Measurements from ENCODE around the gene RGS6.
A peak's percentile ranks its signal among the peaks of the same experiment; 100 is the strongest.

The RGS6 gene

DNA sequence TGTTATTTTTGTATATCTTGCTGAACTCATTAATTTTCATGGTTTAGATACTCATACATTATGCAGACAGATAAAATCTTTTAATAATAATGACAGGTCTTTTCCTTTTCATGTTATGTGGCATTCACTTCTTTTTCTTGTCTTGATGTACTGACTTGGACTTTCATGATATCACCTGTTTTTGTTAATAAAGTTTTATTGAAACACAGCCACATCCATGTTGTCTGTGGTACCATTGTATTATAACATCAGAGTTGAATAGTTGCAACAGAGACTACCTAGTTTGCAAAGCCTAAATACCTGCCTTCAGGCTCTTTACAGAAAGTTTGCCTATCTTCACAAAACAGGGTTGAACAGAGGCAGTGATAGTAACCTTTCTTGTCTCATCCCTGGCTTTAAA is 85.1 kb downstream of the RGS6 start:
- no peak for DNase-seq

DNA sequence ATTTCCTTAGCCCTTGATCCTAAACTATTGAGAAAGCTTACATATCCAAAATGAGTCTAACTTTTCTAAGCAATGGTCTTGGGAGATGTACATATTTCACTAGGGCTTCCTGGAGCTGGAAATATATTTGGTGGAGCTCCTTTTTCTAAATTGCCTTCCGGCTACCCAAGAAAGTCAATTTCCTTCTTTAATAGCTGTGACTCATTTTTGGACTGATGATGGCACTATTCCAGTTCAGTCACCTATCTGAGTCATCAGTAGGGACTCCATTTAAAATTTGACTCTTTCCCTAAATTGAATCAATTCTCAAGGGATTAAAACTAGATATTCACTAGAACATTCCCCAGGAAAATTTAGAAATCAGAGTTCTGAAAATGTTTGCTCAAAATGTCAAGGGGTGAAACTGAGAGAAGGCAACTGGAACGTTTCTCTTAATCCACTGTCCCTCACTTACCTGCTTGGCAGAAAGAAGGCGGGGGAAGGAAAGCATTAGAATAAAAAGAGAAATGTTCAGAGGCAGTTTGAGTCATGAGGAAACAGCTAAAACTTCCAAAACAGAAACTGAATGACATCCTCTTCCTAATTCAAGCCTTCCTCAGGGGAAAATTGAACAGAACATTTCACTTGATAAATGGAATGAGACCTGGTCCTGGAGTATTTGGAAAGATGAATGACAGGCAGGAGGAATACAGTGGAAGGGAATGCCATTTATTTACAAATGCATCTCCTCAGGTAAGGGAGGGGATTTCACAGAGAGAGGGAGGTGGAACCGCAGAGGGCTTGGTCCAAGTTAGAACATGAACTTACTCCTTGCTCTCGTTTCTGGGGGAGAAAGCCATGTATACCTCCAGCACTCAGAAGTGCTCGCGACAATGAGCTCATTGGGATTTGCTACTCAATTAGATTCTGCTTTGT is 91.2 kb downstream of the RGS6 start:
- DNase-seq = no peak

DNA sequence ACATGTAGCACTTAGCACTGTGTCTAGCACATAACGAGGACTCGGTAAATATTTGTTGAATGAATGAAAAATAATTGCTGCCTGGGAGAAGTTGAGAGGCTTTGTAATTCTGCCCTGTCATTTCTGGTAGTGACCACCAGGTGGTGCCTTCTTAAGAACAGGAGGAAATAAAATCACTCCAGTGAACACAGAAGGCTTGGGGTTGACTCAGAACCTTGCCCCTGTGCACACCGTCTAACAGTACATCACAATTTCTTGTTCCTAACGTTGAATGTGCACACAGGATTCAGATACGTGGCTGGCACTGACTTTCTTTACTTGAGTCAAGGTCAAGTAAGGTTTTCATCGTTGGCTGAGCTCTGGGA is 91.8 kb downstream of the RGS6 start:
- peak; percentile 6 for DNase-seq

DNA sequence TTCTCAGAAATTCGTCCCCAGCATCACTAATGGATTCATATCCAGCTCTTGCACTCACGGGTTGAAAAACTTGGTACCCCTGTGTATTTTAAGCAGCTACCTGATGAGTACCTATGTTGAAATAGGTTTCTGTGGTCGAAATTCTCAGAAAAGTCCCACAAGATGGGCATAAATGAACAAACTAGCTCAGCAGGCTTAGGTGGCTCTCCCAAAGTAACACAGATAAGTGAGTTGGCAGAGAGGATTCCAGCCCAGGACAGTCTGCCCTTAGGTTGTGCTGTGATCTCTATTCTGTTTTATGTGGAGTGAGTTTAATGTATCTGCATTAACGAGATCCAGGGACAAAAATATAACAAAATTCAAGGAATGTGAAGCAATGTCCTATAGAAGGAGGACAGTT is 92.3 kb downstream of the RGS6 start:
- no peak for DNase-seq

DNA sequence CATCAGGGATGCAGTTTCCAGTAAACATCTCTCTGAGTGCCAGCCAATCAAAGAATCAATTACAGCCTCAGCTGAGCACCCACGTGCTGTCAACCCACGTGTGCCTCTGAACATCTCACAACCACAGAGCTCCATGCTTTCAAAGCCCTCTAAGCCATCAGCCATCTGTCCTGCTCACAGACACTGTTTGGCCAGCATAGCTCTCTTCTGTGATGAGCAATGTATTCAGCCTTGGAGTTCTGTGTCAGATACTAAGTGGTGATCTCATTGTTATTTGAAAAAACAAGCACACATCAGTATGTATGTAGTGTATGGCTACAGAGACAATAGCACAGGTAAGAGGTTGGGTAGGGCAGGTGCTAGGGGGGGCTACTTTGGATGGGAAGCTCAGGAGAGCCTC is 94.3 kb downstream of the RGS6 start:
- DNase-seq = no peak

DNA sequence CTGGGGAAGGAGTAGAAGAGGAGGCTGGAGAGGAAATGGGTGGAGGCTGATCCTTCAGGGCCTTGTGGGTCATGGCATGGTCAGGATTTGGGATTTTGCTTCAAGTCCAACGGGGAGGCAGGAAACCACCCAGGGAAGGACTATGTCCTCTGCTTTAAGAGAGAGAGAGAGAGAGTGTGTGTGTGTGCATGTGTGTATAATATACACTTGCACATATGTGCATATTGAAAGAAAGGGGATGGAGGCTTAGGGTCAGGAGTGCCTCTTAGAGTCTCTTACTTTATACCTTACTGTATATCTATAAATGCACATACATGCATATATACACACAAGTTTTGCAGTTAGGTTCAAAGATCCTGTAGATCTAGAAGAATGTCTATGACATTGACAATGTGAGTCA is 94.8 kb downstream of the RGS6 start:
- DNase-seq = no peak

DNA sequence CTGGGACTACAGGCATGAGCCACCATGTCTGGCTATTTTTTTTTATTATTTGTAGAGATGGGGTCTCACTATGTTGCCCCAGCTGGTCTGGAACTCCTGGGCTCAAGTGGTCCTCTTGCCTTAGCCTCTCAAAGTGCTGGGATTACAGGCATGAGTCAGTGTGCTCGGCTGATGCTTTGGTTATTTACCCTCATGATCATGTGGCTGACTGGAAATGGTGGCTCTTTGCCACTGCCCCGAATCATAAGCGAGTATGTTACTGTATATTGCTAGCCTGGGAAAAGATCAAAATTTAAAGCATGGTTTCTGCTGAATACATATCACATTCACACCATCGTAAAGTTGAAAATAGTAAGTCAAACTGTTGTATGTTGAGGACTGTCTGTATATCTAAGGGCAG is 101.1 kb downstream of the RGS6 start:
- no peak for DNase-seq

DNA sequence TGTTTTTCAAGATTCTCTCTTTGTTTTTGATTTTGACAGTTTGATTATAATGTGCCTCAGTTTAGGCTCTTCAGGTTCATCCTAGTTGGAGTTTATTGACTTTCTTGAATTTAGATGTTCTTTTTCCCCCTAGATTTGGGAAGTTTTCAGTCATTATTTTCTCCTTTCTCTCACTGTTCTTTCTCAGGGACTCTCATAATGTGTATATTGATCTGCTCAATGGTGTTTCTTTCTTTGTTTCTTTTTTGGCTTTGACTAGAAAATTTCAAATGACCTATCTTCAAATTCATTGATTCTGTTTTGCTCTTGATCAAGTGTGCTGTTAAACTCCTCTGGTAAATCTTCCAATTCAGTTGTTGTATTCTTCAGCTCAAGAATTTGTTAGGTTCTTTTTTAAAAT is 108.3 kb downstream of the RGS6 start:
- no peak for DNase-seq

DNA sequence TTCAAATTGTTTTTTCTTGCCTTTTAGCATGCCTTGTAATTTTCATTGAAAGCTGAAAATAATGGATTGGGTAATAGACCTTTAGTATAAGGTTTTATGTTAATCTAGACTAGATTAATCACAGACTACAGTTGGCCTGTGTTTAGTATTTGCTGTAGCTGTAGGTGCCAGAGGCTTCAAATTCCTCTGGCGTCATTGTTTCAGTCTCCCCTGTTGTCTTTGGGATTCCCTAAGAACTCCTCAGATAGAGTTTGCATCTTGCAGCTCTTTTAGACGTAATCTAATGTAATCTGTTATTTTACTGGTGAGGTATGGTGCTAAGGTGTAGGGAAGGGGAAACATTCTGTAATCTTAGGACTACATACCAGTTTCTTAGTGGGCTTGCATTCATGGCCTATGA is 113.0 kb downstream of the RGS6 start:
- DNase-seq = no peak

DNA sequence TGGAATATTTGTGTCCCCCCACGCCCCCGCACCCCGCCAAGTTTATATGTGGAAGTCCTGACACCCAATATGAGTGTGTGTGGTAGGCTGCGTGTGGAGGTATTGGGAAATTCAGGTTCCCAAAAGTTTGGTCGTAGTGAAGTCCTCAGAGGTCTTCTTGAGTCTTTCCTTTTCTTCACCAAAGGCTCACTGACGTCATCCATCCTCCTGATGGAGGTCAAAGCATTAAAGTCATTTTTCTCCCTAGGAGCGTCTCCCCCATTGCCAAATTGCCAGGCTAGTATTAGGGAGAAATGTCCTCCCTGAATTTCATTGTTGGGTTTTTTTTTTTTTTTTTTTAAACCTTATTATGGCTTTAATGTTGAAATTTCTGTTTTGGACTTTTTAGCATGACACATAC is 113.7 kb downstream of the RGS6 start:
- no peak for DNase-seq

DNA sequence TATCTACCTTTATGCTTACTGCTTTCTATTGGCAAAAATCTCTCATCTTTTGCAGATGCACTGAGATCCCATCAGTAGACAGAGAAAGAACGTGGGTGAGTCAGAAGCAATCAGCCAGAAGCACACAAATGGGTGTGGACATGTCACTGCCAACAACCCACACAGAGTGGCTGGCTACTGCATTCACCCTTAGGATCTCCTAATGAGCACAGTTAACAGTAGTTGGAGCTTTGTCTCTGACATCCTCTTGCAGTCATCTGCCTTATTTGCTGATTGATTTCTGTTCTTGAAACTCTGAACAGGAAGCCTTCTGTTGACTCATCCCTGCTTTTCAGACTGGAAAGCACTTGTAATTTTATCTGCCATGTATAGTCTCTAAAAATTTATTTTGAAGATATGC is 117.2 kb downstream of the RGS6 start:
- no peak for DNase-seq

DNA sequence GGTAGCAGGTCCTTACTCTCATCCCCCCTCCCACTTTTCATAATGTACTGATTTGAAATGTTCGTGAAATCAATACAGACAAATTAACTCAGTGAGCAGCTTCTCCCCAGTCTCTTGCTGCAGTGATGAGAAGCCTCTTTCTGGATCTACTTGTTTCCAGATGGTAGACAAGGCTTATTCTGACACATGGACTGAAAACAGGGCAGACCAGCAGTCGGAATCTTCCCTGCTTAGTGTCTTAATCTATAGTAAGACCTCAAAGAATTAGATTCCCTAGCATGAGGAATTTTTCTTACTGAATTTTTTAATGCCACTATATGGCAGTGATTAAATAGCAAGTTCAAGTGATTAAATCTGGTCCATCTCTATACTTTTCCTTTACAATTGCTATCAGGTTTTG is 120.1 kb downstream of the RGS6 start:
- no peak for DNase-seq

DNA sequence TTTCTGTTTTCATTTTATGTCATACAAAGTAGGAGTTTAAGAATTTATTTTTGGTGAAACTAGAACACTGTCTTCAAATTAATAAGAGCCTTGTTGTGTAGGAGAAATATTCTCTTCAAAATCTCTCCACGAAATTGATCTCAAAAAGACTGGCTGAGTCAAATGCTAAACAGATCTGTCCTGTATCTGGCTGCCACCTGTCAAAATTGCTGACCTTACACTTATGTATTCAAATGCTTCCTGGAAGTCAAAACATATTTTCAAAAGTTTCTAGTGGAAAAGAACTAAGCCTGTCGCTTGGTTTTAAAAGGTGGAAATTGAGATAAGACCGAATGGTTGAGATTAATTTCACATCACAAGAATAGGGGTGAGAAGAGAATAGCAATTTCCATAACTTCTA is 121.4 kb downstream of the RGS6 start:
- no peak for DNase-seq

DNA sequence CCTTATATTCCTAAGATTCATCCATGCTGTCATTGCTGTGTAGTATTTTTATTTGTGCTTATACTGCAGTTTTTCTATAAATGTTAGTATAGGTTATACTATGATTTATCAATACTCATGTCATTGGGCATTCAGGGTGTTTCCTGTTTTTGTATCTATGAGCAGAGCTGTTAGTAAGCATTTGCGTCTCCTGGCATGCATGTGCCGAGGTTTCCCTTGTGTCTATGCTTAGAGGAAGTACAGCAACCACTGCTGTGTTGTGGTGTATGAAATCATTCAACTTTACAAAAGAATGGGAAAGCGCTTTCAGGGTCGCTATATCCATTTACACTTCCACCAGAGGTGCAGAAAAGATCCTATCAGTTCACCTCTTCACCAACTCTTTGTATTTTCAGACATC is 122.7 kb downstream of the RGS6 start:
- DNase-seq = no peak

DNA sequence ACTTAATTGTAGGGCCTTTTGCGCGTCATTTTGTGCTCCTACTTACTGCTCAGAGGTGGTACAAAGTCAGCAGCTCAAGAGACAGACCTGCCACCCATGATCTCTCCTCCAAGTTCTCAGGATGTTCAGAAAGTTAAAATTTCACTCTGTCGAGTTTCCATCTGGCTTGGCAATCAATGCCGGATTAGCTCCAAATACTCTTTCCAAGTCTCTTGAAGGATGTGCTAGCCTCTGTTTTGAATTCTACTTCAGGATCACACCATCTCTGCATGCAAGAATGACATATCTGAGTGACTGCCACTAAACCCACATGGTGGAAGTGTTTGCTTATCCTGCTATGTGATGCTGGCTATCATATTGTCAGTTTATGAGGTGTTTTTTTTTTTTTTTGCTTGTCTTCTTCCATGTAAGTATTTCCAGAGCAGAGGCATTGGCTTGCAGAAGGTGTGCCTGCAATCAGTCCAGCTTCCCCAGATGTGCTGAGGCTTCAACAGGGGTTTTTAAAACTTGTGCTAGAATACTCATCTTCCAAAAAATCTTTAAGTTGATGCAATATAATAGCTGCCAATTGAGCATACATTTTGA is 125.6 kb downstream of the RGS6 start:
- no peak for DNase-seq

DNA sequence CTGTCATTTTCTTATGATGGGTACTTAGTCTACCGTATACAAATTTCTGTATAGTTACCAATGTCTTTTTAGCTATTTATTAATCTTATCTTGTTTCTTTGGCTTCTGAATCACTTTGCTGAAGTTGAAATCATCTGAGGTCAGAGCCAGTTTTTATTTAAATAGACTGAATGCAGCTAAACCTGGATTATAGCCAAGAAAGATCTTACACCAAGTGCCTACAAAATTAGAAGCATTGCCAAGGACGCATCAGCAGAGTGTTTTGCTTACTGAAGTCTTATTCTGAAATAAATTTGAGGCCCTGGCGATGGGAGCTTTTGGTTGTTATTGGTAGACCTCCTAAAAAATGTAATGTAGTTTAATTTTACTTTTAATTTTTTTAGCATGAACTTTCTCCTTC is 128.2 kb downstream of the RGS6 start:
- DNase-seq = no peak

DNA sequence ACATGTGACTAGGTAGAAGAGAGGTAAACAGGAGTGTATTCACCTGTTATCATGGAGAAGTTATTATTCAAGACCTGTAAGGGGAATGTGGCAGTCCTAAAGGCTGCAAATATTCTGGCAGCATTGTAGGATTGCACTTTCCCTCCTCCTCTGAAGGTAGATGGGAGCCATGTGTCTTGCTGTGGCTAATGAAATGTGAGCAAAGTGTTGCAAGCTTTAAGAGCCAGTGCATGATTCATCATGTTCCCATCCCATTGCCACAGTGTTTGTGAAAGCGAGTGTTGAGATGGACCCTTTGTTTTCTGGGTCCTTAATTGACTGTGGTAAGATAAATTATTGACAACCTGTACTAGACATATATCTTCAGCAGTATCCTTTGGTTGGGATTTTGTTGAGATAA is 128.7 kb downstream of the RGS6 start:
- no peak for DNase-seq

DNA sequence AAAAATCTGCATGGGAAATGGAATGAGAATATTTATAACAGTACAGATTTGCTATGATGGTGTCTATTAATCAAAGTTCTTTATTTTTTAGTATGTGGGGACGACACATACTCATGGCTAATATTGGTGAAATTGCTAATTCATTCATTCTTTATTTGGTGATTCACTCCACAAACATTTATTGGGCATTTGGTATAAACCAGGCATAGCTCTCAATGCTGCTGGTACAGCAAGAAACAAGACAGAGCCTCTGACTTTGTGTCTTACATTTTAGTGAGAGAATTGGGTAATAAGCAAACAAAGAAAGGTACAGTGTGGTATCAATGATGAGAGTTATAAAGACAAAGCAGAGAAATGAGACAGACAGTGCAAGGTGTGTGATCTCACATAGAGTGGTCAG is 129.5 kb downstream of the RGS6 start:
- no peak for DNase-seq

DNA sequence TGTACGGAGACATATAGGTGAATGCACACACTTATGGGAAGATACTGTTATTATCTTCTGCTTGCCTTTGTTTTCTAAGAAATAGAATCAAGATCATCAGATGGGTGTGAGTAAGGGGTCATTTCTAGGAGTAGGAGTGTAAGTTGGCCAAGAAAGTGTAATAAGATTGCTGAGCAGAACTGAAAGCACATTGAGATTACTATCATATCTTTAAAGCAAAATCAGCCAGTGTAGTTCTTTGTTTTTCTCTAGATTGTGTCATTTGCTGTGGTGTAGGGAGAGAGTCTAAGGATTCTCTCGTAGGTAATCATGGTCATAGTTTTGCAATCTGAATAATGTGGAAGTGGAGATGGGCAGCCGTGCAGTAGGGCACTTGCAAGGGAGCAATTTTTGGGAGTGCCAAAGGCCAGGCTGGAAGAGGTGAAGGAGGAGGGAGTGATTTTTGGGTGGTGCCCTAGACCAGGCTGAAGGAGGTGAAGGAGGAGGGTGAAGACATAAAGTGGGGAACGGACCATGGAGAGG is 131.6 kb downstream of the RGS6 start:
- DNase-seq = no peak

DNA sequence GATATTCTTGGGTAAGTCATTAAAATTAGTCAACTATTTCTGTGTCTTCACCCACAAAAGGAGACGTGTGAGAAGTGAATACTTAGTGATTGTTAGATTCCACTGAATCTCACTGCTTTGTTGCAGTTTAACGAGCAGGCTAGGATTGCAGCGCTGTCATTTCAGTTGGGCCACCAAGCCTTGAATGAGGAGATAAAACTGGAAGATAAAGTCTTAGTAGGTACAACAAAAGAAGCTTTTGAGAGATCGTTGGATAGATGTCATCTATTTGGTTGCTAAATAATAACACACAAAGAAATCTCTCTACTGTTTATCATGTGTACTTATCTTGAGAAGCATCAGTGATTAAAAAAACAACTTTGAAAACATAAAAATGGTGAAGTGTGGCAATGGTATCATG is 132.3 kb downstream of the RGS6 start:
- no peak for DNase-seq

DNA sequence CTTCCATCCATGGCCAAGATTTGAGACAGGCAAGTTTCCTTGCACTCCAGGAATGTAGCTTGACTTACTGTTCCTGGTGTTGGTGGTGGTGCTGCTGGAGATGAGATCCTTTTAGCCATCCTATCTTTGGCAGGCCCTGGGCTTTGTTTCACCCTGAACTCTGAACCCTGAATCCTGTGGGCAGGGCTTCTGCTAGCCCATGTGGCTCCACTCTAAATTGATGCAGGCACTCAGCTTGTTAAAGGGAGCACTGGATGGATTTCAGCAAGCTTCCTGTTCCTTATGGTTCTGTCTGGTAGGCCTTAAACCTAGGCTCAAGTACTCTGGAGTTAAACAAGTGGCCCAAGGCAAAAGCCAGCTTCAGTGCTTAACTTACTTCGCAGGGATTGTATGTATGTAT is 138.2 kb downstream of the RGS6 start:
- no peak for DNase-seq

DNA sequence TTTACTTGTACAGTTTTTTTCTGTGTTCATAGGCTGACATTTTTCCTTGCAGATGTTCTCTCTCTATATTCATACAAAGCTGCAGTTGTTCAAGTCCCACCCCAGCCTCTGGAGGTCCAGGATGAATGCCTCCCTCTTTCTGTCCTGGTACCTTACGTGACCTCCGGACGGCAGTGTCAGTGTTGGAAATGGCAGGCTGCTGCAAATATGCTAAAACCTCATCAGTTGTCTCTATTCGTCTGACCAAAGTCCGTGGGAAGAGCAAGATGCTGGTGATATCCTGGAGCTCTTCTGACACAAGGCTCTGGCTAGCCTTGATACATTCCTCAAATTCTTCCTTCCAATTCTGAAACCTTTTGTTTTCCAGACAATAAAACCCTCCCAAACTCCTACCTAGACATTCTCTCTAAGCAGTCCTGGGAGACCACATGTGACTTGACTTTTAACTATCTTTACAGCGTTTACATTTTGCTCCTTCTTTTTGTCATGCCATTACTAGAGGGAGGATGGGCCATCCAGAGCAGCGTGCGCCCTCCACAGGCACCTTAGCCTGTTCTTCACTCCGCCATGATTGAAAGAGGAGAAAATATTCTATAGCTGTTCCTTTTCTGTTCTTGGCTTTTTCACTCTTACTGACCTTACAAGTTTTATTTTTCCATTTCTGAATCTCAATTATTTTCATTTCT is 143.6 kb downstream of the RGS6 start:
- DNase-seq = no peak

DNA sequence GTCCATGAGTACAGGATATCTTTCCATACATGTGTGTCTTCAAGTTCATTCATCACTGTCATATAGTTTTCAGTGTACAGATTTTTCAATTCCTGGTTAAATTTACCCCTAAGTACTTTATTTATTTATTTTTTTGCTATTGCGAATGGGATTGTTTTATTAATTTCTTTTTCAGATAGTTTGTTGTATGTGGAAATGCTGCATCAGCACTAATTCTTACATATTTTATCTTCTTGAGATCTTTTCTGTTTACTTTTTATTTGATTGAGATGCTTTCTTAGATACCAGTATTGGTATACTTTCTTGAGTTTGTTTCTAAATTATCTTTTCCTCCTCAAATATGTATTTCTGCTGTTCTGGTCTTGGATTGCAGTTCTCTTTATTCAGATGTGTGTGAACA is 148.9 kb downstream of the RGS6 start:
- DNase-seq = no peak

DNA sequence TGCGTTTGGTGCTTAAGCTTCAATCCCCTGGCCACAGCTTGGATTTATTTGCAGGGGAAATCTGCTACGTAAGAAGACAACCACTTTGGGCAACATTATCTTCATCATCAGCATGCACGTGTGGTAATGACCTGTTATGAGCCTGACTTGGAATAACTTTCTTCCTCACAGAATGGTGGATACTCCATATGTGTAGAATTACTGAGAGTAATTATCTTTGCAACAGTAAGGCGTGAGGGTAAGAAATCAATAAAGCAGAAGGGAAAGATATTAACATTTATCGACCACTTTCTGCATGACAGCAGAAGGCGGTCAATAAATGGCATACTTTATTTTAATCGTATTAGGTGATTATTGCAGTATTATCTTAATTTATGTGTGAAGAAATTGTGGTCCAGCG is 152.7 kb downstream of the RGS6 start:
- DNase-seq = no peak

Measured in activated T-cell treated with anti-CD3 and anti-CD28 coated beads for 4 hours (primary cell).